ENCODE measurements around the gene ZNF460. TPM values are rescaled to one million over a fixed set of nuclear protein-coding genes. Genes with fewer than 3 reads are reported as not detected.

Gene ZNF460
- total RNA-seq, 3 donors from 2014 or later = 30.1 to 52.2 (median 49.2) TPM

DNA sequence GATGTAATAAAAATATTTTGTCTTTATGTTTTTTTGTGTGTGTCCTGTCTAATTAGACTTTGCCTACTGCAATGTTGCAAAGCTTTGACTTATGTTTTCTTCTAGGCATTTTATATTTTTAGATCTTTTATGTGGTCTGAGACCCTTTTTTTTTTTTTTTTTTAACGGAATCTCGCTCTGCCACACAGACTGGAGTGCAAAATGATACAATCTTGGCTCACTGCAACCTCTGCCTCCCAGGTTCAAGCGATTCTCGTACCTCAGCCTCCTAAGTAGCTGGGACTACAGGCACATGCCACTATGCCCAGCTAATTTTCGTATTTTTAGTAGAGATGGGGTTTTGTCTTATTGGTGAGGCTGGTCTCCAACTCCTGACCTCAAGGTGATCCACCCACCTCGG, 62.3 kb downstream of the ZNF460 start:
- no peak overlapping the region for H3K4me3 Mint-ChIP-seq
- H3K36me3 Mint-ChIP-seq (ENCODE audit: insufficient read depth) = peaks cover 1% of the 10 kb centered on the region
- H3K4me1 Mint-ChIP-seq (ENCODE audit: low read depth) = no peaks in the 10 kb centered on the region
- no peak for ATAC-seq
- DNase-seq = no peak
- peaks cover 4% of the 10 kb centered on the region for H3K27me3 Mint-ChIP-seq (ENCODE audit: low read depth)
- H3K9me3 Mint-ChIP-seq = peaks cover 12% of the 10 kb centered on the region

Other genes starting within 250 kb of the ZNF460 start
- gene USP29, start 160.5 kb upstream of the ZNF460 start, total RNA-seq = not detected
- not detected for gene ZIM3, start 135.3 kb upstream of the ZNF460 start, total RNA-seq
- not detected for gene DUXA, start 113.0 kb upstream of the ZNF460 start, total RNA-seq
- gene ZNF264, start 89.0 kb upstream of the ZNF460 start, total RNA-seq = 10 to 100 TPM; 20.2 to 26.9 (median 22.1) TPM
- 1 to 10 TPM in 1 of 3 donors, under 1 TPM in 1, not detected in 1; 0.82 to 1.2 TPM for gene AURKC, start 49.5 kb upstream of the ZNF460 start, total RNA-seq
- gene ZNF805, start 39.9 kb upstream of the ZNF460 start, total RNA-seq = 10 to 100 TPM in 2 of 3 donors, 1 to 10 TPM in 1; 9.6 to 12.3 (median 12.0) TPM
- gene ZNF543, start 40.0 kb downstream of the ZNF460 start, total RNA-seq = 1 to 10 TPM; 3.3 to 5.0 (median 3.5) TPM
- gene ZNF304, start 70.8 kb downstream of the ZNF460 start, total RNA-seq = 1 to 10 TPM; 3.3 to 4.5 (median 4.1) TPM
- 1 to 10 TPM; 1.8 to 4.5 (median 3.3) TPM for gene TRAPPC2B, start 83.1 kb downstream of the ZNF460 start, total RNA-seq
- gene ZNF547, start 83.1 kb downstream of the ZNF460 start, total RNA-seq = under 1 TPM; 0.63 to 0.76 (median 0.71) TPM
- gene ZNF548, start 109.4 kb downstream of the ZNF460 start, total RNA-seq = 10 to 100 TPM in 1 of 3 donors, 1 to 10 TPM in 2; 6.3 to 10.7 (median 8.7) TPM
- 10 to 100 TPM in 2 of 3 donors, 1 to 10 TPM in 1; 8.9 to 11.1 (median 10.8) TPM for gene ZNF17, start 130.7 kb downstream of the ZNF460 start, total RNA-seq
- 10 to 100 TPM; 23.2 to 32.8 (median 26.5) TPM for gene ZNF749, start 154.8 kb downstream of the ZNF460 start, total RNA-seq
- under 1 TPM in 1 of 3 donors, not detected in 2; 0.08 TPM for gene VN1R1, start 176.7 kb downstream of the ZNF460 start, total RNA-seq
- 1 to 10 TPM; 3.1 to 3.7 (median 3.2) TPM for gene ZNF772, start 197.1 kb downstream of the ZNF460 start, total RNA-seq
- 1 to 10 TPM; 3.3 to 4.2 (median 3.9) TPM for gene ZNF419, start 207.3 kb downstream of the ZNF460 start, total RNA-seq
- gene ZNF773, start 219.5 kb downstream of the ZNF460 start, total RNA-seq = 1 to 10 TPM; 4.5 to 4.6 (median 4.5) TPM
- gene ZNF549, start 246.9 kb downstream of the ZNF460 start, total RNA-seq = 1 to 10 TPM; 3.2 to 4.1 (median 3.8) TPM

Data from activated T-cell treated with anti-CD3 and anti-CD28 coated beads, Interleukin-2, amount 50 U/mL, for 4 hours (primary cell).